SH-SY5Y (cell line): ENCODE results near the gene DGCR8.

Source experiments
- GATA2 ChIP-seq: IDR thresholded peaks from 2 replicates; pipeline ENCODE4 v1.6.1; 2011; ENCODE audit warnings: mild to moderate bottlenecking, low read depth, low read length
- GATA3 ChIP-seq: IDR thresholded peaks from 2 replicates; pipeline ENCODE4 v1.6.1; 2011; ENCODE audit warnings: low read depth, mild to moderate bottlenecking, low read length, moderate library complexity

The DGCR8 gene

DNA sequence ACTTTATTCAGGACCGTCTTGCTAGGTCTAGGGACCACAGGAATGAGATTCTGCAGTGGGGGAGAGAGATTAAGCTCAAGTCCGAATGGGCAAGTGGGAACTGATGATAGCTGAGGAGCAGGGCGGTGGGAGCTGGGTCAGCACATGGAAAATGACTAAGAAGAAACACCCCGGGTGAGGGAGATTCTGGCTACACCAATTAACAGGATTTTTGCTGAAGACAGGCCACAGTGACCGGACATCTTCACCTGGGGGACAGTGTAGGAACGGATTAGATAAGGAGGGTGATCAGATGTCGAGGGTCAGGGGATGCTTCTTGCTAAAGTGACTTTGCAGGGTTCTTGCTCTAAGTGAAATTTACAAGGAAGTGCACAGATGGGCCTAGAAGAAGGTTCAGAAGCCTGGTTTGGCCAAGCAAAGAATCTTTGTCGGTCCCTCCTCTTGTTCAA is 8.5 kb upstream of the DGCR8 start:
- TF ChIP-seq GATA2 (no peak), GATA3 (no peak)

DNA sequence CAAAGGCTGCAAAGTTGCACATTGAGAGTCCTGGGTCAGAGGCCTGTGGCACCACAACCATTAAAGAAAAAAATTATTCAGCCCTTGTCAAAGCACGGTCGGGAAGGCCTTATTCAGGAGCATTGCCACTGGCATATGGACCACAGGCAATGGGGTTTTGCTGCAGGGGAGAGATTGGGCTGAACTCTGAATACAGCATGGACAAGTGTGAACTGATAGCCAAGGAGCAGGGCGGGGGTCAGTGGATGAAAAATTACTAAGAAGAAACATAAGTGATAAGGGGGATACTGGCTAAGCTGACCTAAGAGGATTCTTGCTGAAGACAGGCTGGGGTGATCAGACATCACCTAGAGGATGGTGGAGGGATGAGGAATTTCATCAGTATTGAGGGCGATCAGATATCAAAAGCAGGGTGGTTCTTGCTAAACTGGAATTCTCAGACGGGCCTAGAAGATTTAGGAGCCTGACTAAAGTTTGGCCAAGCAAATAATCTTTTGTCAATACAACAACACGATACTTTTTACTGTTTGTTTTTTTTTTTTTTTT is 3.3 kb upstream of the DGCR8 start:
- TF ChIP-seq GATA3 (no peak), GATA2 (no peak)

DNA sequence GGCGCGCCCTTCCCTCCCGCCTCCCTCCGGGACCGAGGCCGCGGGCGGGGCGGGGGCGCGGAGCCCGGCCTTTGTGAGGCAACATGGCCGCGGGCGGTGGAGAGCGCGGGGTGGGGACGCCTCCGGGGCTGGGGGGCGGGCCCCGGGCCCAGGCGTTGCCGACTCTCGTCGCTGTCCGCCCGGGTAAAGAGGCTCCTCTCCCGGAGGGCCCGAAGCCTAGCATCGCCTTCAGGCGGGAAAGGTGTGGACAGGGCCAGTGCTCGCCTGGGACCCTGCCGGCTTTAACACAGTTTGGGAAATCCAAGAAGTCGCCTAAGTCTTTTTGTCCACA is 369 bp downstream of the DGCR8 start:
- TF ChIP-seq GATA2 (no peak), GATA3 (no peak)

DNA sequence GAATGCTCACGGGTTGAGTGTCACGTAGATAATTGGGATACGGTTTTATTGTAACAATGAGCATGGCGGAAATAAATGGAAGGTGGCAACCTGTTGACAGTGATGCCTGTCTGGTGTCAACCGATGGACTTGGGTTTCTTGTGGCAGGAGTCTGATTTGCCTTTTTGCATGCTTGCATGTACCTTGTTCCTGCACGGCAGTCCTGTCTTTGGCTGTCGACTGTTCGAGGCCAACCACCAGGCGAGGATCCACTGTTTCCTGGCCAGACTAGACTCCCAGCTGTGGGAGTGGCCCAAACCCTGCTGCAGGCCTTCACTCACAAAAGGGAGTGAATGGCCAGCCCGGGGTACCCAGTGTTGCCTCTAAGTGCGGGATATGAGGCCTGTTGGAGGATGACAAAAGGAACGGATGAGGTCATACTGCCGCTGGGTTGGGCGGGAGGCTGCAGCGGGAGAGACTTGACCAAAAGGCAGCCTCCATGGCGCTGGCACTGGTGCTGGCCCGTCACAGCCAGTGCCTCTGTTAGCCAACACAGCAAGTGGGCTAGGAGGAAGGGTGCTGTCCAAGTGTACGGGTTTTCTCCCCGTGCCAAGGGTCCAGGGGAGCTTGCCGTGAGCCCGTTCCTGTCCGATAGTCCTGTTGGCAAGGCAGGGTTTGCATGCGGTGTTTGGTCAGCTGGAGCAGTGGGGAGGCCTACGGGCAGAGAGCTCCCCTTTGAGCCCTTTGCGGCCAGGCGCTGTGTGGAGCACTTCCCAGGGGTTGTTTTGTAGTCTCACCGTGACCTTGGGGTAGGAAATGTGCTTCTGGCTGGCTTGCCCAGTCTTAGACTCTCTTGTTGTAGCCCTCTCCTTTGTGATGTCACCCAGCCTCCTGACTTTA is 974 bp downstream of the DGCR8 start:
- TF ChIP-seq GATA2 (no peak), GATA3 (no peak)

DNA sequence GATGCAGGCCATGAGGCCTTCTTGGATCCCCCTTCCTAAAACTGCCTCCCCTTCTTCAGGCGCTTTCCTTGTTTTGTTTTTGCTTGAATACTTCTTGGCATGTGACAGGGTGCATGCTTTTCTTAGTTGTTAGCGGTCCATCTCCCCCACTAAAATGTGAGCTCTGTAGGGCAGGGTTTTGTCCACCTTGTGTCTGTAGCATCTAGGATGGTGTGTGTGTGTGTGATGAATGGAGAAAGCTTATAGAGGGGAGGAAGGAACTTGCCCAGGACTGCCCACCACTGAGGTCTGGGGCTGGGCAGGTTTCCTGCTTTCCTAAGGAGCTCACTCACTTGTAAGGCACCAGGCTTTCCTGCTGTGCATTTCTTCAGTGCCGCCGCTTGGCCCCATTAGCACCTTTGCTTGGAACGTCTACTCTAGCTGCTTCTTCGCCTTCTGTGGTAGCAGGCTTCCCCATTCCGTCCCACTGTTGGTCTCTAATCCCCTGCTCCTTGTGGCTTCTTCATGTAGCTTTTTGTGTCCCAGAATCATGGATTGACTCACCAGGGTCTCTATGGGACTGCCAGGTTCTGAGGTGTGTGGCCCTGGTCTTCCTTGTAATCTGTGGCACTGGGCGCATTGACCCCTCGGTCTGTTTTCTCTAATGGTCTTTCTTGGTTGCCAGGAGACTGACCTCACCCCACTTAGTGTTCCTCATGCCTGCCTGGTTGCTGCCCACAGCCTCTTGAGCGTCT is 3.3 kb downstream of the DGCR8 start:
- no peak for TF ChIP-seq GATA3
- TF ChIP-seq GATA2 = no peak

DNA sequence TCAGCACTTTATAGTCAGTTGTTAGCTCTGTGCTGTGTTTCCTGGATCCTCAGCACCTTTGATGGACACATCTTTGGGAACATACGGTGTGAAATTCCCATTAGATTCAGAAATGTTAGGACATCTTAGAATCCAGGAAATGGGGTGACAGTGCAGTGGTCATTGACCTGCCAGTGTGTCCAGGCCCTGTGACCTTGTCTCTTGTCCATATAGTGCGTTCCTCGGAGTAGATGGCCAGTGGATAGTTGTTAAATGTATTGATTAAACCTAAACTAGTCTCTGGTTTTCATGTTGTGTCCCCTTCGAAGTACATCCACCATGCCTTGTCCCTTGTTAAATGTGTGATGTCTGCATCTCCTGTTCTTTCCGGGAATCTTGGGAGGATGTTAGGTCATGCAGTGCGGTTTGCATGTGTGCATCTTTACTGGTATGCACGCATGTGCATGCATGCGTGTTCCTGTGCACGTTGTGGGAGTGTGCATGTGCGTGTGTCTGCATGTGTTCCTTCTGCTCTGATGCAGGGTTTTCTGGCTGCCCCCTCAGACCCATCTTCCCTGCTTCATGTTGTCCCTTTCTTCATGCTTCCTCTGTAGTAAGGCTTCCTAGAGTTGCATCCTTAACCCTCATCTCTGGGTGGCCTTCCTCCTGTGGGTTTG is 4.0 kb downstream of the DGCR8 start:
- TF ChIP-seq GATA2 = no peak

DNA sequence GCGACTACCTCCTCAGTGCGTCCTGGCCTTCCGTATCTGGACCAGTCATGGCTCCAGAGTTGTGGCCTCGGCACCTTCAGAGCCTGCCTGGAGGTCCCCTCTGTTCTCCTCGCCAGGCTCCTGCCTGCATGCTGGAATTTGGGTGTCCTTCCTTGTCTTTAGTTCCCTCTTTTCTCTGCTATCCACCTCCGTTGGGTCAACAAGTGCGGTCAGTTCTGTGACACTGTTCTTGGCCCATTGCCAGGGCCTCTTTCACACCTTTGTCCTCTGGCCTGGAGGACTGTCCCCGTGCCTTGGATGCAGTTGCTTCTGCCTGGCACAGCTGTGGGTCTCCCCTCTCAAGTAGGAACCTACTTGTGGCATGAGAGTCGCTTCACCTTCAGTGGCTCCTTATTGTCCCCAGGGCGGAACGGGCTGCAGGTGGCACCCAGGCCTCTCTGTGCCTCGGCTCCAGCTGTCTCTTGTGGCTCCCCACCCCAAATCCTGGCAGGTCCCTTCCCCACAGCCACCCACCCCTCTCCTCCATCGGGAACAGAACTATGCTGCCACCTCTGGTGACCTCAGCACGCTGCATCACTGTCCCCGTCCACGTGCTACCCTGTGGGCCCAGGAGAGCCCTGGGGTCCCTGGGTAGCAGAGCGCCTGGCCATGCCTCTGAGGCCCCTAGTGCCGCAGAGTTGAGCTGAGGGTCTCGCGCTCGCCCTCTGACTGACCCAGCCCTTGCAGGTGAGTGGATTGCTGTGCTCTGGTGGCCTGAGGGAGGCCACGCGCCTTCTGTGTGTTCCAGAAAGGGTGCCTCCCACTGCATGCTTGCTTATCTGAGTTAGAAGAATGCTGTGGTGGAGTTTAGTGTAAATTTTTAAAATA is 4.7 kb downstream of the DGCR8 start:
- TF ChIP-seq GATA3 (no peak), GATA2 (no peak)

DNA sequence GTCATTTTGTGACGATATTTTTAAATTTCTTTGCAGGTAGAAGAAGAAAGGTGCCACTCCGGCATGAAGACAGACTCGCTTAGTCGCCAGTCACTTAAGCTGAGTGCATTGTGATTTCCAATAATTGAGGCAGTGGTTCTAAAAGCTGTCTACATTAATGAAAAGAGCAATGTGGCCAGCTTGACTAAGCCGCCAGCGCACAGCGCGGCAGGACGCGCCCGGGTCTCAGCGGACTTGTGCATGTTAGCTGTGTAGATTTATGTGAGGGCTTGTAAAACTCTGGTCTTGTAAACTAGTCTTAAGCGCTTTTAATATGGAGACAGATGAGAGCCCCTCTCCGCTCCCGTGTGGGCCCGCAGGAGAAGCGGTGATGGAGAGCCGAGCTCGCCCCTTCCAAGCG is 5.6 kb downstream of the DGCR8 start:
- TF ChIP-seq GATA3 (no peak), GATA2 (no peak)

DNA sequence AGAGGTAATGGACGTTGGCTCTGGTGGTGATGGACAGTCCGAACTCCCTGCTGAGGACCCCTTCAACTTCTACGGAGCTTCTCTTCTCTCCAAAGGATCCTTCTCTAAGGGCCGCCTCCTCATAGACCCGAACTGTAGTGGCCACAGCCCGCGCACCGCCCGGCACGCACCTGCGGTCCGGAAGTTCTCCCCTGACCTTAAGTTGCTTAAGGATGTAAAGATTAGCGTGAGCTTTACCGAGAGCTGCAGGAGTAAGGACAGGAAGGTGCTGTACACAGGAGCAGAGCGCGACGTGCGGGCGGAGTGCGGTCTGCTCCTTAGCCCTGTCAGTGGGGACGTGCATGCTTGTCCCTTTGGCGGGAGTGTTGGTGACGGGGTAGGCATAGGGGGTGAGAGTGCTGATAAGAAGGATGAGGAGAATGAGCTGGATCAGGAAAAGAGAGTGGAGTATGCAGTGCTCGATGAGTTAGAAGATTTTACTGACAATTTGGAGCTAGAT is 6.1 kb downstream of the DGCR8 start:
- TF ChIP-seq GATA3 (no peak), GATA2 (no peak)

DNA sequence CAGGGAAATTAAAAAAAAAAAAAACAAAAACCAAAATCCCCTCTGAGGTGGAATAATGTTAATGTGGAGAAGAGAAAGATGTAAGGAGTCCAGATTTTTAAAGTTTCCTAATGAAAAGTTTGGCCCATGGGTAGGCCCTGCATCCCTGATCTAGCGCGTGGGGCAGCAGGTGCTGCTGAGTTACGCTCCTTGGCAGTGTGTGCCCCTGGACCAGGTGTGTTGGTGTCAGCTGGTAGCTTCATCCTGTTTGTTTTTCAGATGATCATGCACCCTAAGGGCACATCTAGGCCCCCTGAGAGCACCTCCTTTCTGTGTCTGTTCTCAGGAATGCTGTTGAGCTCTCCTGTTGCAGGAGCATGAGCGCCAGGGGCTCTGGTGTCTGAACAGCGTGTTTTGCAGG is 6.7 kb downstream of the DGCR8 start:
- TF ChIP-seq GATA2 (no peak), GATA3 (no peak)

DNA sequence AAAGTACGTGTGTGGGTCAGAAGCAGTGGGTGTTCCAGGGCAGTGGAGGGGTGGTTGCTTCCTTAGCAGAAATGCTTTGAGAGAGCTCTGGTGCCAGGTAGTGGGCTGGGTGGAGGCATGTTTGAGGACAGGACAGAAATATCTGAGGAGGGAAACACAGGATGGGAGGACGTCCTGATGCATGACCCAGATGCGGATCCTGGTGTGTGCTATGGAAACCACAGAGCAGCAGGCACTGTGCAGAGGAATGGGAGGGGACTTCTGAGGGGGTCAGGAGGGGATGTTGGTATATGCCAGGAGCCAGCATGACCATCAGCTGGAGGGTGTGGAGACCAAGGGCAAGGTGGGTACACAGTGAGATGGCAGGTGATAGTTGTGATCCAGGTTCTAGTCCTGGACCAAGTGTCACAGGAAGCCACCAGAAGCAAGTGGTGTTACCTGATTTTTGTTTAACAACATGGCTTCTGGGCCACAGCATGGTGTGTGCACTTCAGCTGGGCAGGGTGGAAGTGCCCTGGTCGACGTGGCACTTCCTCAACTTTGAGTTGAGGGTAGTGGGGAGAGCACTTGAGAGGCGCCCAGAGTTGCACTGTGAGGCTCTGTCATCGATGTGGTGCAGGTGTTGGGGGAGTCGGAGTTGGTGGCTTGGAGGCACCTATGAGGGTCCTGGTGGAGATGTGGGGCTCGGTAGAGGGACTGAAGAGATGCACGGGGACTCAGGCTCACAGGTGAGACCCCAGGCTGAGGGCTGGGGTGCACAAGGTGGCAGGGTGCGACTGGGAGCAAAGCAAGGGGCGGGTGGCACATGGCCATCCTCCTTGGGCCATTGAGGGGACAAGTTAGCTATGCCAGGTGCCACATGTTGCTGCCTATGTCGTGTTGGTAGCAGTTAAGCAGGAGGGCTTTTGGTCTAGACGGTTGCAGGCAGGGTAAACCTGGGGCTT is 7.5 kb downstream of the DGCR8 start:
- TF ChIP-seq GATA2 (no peak), GATA3 (no peak)

DNA sequence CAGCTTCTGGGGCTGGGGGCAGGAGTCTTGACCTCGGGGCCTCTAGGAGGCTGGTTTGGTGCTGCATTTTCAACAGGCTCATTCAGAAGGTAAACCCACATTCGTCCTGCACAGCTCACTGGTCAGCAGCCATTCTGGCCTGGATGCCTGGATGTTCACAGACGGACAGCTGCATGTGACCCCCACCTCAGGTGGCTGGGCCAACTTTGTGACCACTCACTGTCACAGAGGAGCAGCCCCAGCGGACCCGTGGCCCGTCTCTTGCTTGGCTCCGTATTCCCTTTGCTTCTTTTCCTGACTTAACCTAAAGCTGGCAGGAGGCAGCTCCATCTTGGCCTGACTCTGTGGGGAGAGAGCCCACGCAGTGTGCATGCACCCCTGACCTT is 8.2 kb downstream of the DGCR8 start:
- TF ChIP-seq GATA3 (no peak), GATA2 (no peak)
